Measurements from ENCODE around the gene CD248.

Gene CD248

GRCh38 chr11:66328302-66329144 lies 11.7 kb upstream of the CD248 start (continued):
- TF ChIP-seq ZBTB11 (tag by site-specific recombination; conservative IDR thresholded peaks at IDR 0.05; ENCODE audit: low read depth) = peak; percentile 63
- TF ChIP-seq TCF7L2 (IDR thresholded peaks at IDR 0.05; ENCODE audit: borderline replicate concordance, low read depth, low read length) = no peak
- TF ChIP-seq SALL2 (tag by site-specific recombination; IDR thresholded peaks at IDR 0.05; ENCODE audit: borderline replicate concordance) = no peak
- TF ChIP-seq ZNF37A (tag by site-specific recombination; IDR thresholded peaks at IDR 0.05) = no peak
- no peak for TF ChIP-seq BCL6B (tag by site-specific recombination; IDR thresholded peaks at IDR 0.05)
- TF ChIP-seq ZNF654 (tag by site-specific recombination; IDR thresholded peaks at IDR 0.05; ENCODE audit: low read depth) = peak; percentile 56
- no peak for TF ChIP-seq ZNF324 (tag by site-specific recombination; IDR thresholded peaks at IDR 0.05)
- TF ChIP-seq ZNF610 (tag by site-specific recombination; IDR thresholded peaks at IDR 0.05; ENCODE audit: borderline replicate concordance) = no peak
- TF ChIP-seq ZNF423 (tag by site-specific recombination; IDR thresholded peaks at IDR 0.05) = peak; percentile 93
- no peak for TF ChIP-seq ZNF558 (tag by site-specific recombination; IDR thresholded peaks at IDR 0.05)
- no peak for TF ChIP-seq ZBTB8A (tag by site-specific recombination; IDR thresholded peaks at IDR 0.05)
- no peak for TF ChIP-seq ZFP41 (tag by site-specific recombination; IDR thresholded peaks at IDR 0.05; ENCODE audit: borderline replicate concordance)
- TF ChIP-seq ZNF175 (tag by site-specific recombination; IDR thresholded peaks at IDR 0.05) = no peak
- TF ChIP-seq ZNF639 (tag by site-specific recombination; IDR thresholded peaks at IDR 0.05) = no peak
- TF ChIP-seq ZNF155 (tag by site-specific recombination; IDR thresholded peaks at IDR 0.05) = no peak
- no peak for TF ChIP-seq ZNF473 (tag by site-specific recombination; IDR thresholded peaks at IDR 0.05)
- peak; percentile 75; the same call in 1 of the 2 replicates for TF ChIP-seq ZSCAN30 (tag by site-specific recombination; IDR thresholded peaks at IDR 0.05)
- TF ChIP-seq ZNF350 (tag by site-specific recombination; IDR thresholded peaks at IDR 0.05) = no peak
- no peak for TF ChIP-seq ZNF214 (tag by site-specific recombination; IDR thresholded peaks at IDR 0.05; ENCODE audit: borderline replicate concordance)
- TF ChIP-seq ZFP3 (tag by site-specific recombination; IDR thresholded peaks at IDR 0.05; ENCODE audit: low read depth) = no peak
- TF ChIP-seq GLI4 (tag by site-specific recombination; IDR thresholded peaks at IDR 0.05) = no peak
- 0 out of 2 replicates have a peak, but pooled peaks have one; percentile 2 for TF ChIP-seq KLF1 (tag by site-specific recombination; IDR thresholded peaks at IDR 0.05)
- no peak; the same call in 1 of the 2 replicates for TF ChIP-seq ZBTB7A (tag by site-specific recombination; IDR thresholded peaks at IDR 0.05; ENCODE audit: low read depth)
- TF ChIP-seq ZNF701 (tag by site-specific recombination; IDR thresholded peaks at IDR 0.05) = no peak
- TF ChIP-seq ZNF777 (tag by site-specific recombination; IDR thresholded peaks at IDR 0.05; ENCODE audit: borderline replicate concordance) = no peak
- no peak for TF ChIP-seq ZNF248 (tag by site-specific recombination; IDR thresholded peaks at IDR 0.05)
- no peak for TF ChIP-seq ZBTB20 (tag by site-specific recombination; IDR thresholded peaks at IDR 0.05)
- TF ChIP-seq KLF7 (tag by site-specific recombination; IDR thresholded peaks at IDR 0.05; ENCODE audit: borderline replicate concordance) = no peak
- TF ChIP-seq ZNF548 (tag by site-specific recombination; IDR thresholded peaks at IDR 0.05) = no peak
- TF ChIP-seq ZNF292 (tag by site-specific recombination; IDR thresholded peaks at IDR 0.05; ENCODE audit: borderline replicate concordance, low read depth) = no peak
- TF ChIP-seq HOXA7 (CRISPR knock-in tag; IDR thresholded peaks at IDR 0.05; ENCODE audit: borderline replicate concordance) = no peak
